Stimulated activated CD4-positive, alpha-beta T cell treated with anti-CD3 and anti-CD28 coated beads, Interleukin-12 subunit alpha, Interleukin-12 subunit beta, amount 100 ng/mL, for 48 hours (primary cell): ENCODE data around the gene LMAN2.
A peak's percentile ranks its signal among the peaks of the same experiment; 100 is the strongest.
"Not testable (repeated sequence)": the region's sequence is repeated elsewhere in the genome, so short reads cannot be mapped to it uniquely, and the experiment has no call there.

ENCODE experiments used
- DNase-seq, 3 donors: peaks; one replicate each; pipeline ENCODE4 v3.0.0-alpha.2; 2020; ENCODE audit warnings: low read depth in 2 of 3, low spot score in 1 of 3

The LMAN2 gene

DNA sequence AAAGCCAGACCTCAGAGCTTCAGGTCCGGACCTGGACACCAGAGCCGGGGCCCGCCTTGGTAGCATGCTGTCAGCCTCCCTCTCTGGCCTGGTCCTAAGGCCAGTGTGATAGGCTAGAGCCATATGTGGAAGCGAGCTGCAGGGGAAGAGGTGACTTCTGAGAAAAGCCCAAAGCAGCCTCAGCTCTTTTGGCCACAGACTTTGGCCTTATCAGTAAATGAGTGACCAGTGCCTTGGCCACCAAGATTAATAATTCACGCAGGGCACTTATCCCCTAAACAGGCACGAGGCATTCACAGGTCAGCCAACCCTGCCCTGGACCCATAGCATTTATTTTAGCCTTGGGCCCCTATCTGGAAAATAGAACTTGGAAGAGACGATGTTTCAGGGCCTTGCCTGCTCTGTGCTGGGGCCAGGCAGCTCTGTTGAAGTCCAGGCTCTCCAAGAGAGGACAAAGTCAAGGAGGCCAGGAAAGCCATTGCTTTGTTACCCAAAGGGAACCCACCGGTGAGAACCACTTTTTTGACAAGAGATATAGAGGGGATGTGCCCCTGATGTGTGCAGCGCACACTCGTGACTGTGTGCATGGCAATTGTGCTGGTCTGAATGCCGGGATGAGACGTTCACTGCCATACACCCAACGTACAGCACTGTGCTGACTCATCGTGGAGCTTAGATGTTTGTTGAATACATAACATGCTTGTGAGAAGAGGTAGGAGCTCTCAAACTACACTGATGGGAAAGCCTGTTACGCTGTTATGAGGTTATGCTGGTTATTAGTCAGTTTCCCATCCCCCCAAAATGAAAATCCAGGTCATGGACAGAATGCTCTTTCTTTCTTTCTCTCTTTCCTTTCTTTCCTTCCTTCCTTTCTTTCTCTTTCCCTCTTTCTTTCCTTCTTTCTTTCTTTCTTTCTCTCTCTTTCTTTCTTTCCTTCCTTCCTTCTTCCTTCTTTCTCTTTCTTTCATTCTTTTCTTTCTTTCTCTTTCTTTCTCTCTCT lies 27.7 kb upstream of the LMAN2 start:
- DNase-seq: no peak

DNA sequence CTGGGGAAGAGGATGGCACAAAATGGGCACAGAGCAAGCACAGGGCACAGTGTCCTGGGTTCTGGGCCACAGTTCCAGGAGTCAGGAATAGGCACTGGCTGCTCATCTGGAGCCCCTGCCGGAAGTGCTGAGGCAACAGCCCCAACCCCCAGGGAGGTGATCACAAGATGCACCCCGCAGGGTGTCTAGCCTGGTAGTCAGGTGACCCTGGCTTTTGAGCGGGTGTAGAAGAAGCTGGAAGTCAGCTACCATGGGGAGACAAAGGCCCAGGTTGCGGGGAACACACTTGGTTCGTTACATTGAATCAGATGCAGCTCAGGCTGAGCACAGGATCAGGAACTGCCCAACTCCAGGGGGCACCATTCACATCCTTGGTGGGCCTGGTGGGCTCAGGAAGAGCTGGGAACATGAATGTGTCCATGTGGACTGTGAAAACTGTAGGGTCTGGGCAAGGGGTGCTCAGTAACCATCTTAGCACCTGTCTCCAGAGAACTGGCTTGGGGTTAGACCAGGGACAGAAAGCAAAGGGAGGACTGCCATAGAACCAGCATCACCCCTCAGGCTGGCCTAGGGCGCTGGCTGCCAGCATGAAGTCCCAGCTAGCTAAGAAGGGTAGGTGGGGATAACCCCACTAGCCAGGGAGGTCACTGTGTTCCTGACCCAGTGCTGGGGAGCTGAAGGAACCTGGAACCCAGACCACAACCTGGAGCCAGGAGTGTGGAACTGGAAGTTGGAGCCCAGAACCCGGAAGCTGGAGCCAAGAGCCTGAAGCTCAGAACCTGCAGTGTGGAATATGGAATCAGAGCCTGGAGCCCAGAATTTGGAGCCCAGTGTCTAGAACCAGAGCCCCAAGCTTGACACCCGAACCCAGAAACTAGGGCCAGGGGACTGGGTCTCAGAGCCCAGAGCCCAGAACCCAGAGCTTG lies 26.6 kb upstream of the LMAN2 start:
- no peak for DNase-seq

DNA sequence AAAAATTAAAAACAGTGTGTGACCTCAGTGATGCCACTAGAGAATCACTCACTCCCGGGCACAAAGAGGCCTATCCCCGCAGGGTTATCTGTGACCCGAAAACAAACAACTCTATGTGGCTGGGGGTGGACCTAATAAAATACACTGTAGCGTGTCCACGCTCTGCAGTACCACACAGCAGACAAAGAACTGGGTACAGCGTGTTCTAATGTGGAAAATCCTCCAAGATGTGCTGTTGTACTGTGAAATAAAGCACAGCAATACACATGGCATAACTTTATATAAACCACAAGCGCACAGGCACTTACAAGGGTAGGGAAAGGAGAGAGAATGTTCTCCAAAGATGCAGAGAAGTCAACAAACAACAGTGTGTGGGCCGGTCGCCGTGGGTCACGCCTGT lies 24.6 kb upstream of the LMAN2 start:
- DNase-seq: no peak

DNA sequence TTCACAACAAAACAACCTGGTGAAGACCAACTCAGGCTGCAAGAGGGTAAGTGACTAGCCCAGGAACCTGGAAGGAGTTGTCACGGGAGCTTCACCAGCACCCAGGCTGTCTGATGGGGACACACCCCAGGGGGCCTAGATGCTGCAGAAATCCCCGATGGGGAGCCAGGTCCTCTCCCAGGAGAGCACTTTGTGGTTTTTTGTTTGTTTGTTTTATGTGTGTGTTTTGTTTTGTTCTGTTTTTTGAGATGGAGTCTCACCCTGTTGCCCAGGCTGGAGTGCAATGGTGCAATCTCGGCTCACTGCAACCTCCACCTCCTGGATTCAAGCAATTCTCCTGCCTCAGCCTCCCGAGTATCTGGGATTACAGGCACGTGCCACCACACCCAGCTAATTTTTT lies 24.0 kb upstream of the LMAN2 start:
- DNase-seq: not testable (repeated sequence)

DNA sequence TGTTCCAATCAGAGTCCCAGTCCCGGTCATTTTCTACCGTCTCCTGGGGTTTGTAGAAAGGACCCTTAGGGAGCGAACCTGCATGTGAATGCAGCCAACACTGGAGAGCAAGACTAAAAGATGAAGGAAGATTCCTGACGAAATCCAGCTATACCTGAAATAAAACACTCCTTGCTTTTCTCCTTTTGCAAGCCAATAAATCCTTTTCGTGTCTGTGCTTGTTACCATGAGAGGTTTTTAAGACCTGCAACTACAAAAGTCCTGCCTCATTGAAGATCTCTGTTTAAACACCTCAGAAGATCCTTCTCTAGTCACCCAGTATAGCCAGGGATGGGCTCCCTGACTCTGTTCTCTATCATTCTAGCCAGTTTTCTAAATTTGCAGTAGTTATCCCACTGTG lies 22.7 kb upstream of the LMAN2 start:
- DNase-seq: no peak

DNA sequence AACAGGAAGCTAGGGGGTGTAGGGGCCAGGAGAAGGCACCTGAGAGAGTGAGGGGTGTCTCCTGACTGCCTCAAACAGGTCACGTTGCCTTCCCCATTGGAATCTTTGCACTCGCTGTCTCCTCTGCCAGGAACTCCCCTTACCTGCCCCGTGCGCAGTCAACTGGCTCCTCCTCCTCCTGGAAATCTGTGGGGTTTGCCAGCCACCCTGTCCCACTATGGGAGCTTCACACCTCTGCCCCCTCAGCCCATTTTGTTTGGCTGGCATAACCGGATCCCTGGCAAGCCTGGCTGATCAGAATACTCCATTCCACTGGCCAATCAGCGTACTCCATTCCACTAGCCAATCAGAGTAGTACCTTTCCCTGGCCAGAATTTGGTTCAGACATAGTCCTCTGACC lies 22.3 kb upstream of the LMAN2 start:
- DNase-seq: no peak

DNA sequence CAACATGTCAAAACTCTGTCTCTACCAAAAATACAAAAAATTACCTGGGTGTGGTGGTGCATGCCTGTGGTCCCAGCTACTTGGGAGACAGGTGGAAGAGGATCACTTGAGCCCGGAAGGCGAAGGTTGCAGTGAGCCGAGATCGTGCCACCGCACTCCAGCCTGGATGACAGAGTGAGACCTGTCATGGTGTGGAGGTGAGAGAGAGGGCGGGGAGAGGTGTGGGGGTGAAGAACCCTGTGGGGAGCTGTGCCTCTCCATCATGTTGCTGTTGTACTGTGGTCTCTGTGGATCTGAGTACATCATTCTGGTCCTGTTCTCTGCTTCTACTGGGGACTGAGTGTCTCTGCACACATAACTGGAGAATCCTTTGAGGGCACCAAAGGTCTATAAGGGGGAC lies 21.4 kb upstream of the LMAN2 start:
- no peak for DNase-seq

DNA sequence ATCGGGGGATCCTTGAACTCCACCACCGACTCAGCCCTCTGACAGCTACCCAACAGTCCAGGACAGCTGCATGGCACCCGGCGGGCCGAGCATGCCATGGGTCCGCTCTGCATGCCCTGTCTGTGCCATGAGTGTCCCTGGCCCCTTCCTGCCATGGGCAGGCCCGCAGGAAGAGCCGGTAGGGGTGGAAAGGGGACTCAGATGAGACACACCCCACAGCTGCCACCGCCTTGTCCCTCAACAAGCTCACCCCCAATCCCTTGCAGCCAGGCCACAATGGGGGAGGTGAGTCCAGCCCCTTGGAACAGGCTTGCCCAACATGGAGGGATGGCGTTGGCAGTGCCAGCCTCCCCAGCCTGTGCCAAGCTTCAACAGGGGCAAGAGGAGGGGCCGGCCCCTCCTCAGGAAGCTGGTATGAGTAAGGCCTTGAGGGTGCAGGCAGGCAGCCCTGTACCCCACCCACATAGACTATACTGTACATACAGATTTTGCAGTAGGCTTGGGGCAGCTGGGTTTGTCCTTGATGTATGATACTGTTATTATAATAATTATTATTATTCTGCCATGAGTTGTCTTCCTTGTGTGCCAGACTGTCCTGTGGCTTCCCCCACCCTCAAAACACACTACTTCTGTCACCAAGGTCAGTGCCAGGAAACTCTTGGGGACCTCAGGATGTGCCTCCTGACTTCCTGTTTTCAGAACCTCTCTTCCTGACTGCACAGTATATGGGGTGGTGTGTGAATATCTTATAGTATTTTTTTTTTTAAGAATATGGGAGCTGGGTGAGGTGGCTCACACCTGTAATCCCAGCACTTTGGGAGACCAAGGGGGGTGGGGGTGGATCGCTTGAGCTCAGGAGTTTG lies 20.8 kb upstream of the LMAN2 start:
- no peak for DNase-seq

DNA sequence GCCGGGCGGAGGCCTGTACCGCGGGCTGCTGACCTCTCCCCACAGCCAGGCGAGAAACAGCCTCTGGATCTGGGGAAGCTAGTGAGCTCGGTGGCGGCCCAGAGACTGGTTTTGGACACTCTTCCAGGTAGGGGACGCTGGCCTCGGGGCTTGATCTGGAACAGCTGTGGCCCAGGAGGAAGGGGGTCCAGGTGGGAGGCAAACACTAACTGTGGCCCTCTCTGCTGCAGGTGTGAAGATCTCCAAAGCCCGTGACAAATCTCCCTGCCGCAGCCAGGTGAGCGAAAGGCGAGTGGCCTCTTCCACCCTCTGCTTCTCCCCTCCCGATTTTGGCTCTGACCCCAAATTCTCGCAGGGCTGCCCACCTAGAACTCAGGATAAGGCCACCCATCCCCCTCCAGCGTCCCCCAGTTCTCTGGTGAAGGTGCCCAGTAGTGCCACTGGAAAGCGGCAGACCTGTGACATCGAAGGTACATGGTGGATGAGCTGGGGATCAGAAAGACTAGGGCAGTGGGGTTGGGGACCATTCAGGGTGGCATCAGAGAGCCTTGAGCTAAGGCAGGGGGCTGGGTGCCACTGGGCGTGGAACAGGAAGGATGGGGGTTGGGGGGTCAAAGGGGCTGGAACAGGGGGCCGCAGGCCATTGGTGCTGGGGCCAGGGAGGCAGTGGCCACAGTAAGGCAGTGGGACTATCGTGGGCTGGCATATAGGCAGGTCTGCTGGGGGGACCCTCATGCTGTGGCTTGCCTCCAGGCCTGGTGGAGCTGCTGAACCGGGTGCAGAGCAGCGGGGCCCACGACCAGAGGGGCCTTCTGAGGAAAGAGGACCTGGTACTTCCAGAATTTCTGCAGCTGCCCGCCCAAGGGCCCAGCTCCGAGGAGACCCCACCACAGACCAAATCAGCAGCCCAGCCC lies 19.9 kb upstream of the LMAN2 start:
- DNase-seq: no peak

DNA sequence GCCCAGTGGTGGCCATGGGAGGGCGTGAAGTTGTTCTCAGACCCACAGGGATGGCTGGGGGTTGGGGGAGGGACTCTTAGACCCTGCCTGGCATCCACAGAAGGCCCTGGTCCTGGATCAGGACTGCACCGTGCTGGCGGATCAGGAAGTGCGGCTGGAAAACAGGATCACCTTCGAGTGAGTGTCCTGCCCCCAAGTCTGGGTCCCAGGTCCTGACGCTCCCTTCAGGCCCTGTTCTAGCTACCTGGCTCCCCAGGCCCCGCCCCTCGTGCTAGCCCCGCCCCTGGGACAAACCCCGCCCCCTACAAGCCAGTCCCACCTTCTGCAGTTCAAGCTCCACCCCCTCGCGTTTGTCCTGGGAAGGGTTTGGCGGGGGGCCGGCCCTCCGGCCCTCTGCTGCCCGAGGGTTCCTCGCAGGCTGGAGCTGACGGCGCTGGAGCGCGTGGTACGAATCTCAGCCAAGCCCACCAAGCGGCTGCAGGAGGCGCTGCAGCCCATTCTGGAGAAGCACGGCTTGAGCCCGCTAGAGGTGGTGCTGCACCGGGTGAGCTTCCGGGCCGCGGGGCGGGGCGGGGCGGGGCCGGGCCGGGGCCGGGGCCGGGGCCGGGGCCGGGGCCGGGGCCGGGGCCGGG lies 19.1 kb upstream of the LMAN2 start:
- DNase-seq: peak in 2 of 3 donors; percentile 28 to 46

DNA sequence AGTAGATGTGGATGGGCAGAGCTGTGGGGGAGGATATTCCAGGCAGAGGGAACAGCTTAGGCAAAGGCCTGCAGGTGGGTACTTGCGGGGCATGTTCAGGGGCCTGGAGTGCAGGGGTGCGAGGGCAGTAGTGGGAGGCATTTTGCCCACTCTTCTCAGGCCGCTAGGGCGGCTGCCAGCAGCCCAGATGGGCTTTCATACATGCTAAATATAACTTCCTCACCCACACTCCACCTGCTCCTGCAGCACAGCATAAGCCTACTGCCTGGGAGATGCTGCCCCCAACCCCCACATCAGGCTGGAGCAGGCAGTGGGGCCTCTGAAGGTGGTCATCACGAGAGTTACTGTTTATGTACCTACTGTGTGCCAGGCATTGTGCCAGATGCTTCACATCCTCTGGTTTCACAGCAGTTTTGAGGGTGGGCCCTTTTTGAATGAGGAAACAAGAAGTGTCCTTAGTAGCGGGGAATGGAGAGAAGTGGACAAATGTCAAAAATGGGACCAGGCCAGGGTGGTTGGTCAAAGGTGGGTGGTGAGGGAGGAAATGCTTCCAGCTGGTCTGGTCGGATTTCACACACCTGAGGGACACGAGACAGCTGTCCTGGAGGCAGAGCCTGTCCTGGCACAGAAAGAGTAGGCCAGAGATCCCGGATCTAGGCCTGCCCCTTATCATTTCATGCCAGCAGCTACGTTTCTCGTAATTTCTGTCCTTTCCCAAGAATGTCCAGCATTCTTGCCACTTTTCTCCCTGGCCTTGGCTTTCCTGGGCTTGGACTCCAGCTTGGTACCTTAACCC lies 18.4 kb upstream of the LMAN2 start:
- no peak for DNase-seq

DNA sequence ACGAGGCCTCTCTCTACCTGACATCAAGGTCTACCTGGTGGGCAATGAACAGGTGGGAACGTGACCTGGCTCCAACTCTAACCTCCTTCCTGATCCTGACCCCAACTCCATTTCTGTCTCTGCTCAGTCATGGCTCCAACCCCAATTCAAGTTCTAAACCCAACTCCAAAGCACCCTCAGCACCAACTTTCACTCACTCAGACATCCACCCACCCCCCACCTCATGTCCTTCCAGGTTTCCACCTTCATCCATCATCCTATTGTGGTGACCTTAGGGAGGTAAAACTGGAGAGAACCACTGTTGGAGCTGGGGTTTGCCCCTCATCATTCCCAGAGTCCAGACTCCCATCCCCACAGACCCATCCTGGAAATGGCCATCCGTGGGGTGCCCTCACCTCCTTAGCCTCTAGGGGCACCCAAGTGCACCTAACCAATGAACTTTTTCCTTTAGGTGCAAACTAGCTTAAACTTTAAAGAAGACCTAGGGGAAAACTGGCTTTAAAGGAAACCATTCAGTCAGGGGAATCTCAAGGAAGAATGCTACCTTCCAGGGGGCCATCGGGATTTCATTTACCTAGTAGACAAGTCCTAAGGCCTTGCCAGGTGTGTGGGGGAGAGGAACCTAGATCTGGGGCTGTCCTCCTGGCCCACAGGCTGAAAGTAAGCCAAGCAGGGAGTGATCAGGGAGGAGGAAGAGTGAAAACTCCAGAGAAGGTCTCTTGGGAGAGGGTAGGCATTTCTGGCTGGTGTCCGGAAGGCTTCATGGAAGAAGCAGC lies 17.6 kb upstream of the LMAN2 start:
- no peak for DNase-seq

DNA sequence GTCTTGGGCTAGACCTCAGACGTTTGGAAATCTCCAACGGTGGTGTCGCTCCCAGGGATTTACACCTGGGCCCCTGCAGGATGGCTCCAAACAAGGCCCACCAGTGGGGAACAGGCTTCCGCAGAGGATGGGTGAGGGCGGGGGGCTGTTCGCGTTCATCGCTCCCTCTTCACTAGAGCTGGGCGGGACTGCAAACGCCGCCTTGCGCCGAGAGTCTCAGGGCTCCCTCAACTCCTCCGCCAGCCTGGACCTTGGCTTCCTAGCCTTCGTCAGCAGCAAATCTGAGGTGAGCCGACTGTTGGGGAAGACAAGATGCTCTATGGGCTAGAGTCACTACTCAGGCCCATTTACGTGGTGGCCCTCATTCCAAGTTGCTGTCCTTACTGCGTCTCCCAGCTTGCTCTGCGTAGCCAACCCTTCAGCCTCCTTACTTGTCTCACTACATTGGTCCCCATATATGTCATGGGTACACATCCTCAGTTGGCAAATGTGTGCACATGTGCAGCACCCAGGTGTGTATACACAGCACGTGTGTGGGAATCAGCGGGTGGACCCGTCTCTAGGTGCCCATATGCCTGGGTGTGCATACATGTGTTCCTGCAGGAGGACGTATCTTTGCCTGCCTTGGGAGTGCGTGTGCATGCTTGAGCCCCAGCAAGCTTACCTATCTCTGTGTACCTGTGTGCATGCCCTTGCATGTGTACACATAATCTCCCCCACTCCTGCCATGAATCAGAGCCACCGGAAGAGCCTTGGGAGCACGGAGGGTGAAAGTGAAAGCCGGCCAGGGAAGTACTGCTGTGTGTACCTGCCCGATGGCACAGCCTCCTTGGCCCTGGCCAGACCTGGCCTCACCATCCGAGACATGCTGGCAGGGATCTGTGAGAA lies 16.8 kb upstream of the LMAN2 start:
- no peak for DNase-seq

DNA sequence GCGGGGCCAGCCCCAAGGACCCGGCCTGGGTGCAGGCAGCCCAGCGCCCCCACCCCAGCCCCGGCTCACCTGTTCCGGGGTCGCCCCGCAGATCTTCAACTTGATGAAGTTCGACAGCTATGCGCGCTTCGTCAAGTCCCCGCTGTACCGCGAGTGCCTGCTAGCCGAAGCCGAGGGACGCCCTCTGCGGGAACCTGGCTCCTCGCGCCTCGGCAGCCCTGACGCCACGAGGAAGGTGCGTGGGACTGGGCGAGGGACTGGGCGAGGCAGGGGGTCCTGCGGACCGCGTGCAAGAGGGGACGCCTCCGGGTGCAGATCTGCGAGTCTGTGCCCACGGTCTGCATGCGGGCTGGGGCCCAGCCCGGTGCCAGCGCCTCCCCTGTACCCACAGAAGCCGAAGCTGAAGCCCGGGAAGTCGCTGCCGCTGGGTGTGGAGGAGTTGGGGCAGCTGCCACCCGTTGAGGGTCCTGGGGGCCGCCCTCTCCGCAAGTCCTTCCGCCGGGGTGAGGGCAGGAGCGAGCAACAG lies 15.9 kb upstream of the LMAN2 start:
- DNase-seq: no peak

DNA sequence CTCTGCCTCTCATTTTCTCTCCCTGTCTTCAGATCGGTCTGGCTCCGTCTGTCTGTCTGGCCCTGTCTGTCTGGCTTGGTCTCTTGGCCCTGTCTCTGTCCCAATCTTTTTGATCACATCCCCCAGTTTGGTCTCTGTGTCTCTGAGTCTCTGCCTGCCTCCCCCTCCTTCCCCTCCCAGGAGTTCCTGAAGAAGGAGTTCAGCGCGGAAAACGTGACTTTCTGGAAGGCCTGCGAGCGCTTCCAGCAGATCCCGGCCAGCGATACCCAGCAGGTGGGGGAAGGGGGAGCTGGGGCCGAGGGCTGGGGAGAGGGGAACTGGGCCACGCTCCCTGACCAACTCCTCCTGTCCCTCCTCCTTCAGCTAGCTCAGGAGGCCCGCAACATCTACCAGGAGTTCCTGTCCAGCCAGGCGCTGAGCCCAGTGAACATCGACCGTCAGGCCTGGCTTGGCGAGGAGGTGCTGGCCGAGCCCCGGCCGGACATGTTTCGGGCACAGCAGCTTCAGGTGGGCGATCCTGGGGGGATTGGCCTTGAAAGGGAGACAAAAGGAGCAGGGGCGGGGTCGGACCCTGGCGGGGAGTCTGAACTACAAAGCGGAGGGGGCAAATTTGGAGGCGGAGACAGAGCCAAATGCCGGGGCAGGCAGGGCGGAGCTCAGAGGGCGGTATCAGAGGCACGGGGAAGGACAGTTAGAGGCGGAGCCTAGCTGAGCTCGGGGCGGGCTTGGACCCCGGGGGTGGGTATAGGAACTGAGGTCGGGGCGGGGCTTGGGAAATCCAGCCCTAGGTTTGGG lies 15.3 kb upstream of the LMAN2 start:
- DNase-seq: no peak
